MM.1S (cell line): ENCODE results near the gene MBD2.
A peak's percentile ranks its signal among the peaks of the same experiment; 100 is the strongest.

ENCODE experiments used
- DNase-seq: peaks from one replicate; pipeline ENCODE4 v3.0.0-alpha.2; 2015
- H2AFZ ChIP-seq: fragments of 300-600 bp; sonication (generic); 2 replicates; pipeline ENCODE4 v1.6.0; 2016; ENCODE audit warnings: antibody characterized with exemption, low read length
- H3F3A ChIP-seq: fragments of 300-600 bp; sonication (generic); 2 replicates; pipeline ENCODE4 v1.6.1; 2016; ENCODE audit warnings: mild to moderate bottlenecking, antibody characterized with exemption, low read length, moderate library complexity, mixed read lengths; ENCODE audit not compliant: insufficient read depth
- H3K27ac ChIP-seq: fragments of 300-600 bp; sonication (generic); 2 replicates; pipeline ENCODE4 v1.5.1; 2016; ENCODE audit warnings: mild to moderate bottlenecking, low read length
- H3K27me3 ChIP-seq: fragments of 300-600 bp; sonication (generic); replicated peaks from 2 replicates; pipeline ENCODE4 v1.6.0; 2016; ENCODE audit warnings: low read length; ENCODE audit not compliant: insufficient read depth
- H3K36me3 ChIP-seq: fragments of 300-600 bp; sonication (generic); replicated peaks from 2 replicates; pipeline ENCODE4 v1.6.1; 2016; ENCODE audit warnings: mild to moderate bottlenecking, low read length, mixed read lengths; ENCODE audit not compliant: insufficient read depth
- H3K4me1 ChIP-seq: fragments of 300-600 bp; sonication (generic); 2 replicates; pipeline ENCODE4 v1.6.1; 2016; ENCODE audit warnings: low read length, mixed read lengths
- H3K4me2 ChIP-seq: fragments of 300-600 bp; sonication (generic); 2 replicates; pipeline ENCODE4 v1.6.0; 2016; ENCODE audit warnings: low read depth, low read length
- H3K4me3 ChIP-seq: fragments of 300-600 bp; sonication (generic); 2 replicates; pipeline ENCODE4 v1.5.1; 2016; ENCODE audit warnings: low read length, mixed read lengths
- H3K79me2 ChIP-seq: fragments of 300-600 bp; sonication (generic); 2 replicates; pipeline ENCODE4 v1.6.1; 2016; ENCODE audit warnings: mixed run types, low read length, mixed read lengths
- H3K9ac ChIP-seq: fragments of 300-600 bp; sonication (generic); 2 replicates; pipeline ENCODE4 v1.6.1; 2016; ENCODE audit warnings: low read length, mixed read lengths
- H3K9me2 ChIP-seq: fragments of 300-600 bp; sonication (generic); replicated peaks from 2 replicates; pipeline ENCODE4 v1.6.1; 2016; ENCODE audit warnings: mild to moderate bottlenecking, low read length, mixed read lengths; ENCODE audit not compliant: insufficient read depth
- H3K9me3 ChIP-seq: fragments of 300-600 bp; sonication (generic); replicated peaks from 2 replicates; pipeline ENCODE4 v1.6.1; 2016; ENCODE audit warnings: mild to moderate bottlenecking, low read length, mixed read lengths; ENCODE audit not compliant: insufficient read depth
- H4K20me1 ChIP-seq: fragments of 300-600 bp; sonication (generic); 2 replicates; pipeline ENCODE4 v1.6.1; 2016; ENCODE audit warnings: mild to moderate bottlenecking, low read length, moderate library complexity, mixed read lengths; ENCODE audit not compliant: insufficient read depth
- CTCF ChIP-seq: fragments of 300-600 bp; sonication (generic); IDR thresholded peaks from 2 replicates; pipeline ENCODE4 v1.5.1; 2016; ENCODE audit warnings: antibody characterized with exemption, low read length, mixed read lengths
- EZH2 ChIP-seq: fragments of 300-600 bp; sonication (generic); optimal IDR thresholded peaks from 2 replicates; pipeline ENCODE3; 2017; ENCODE audit warnings: low read depth, mild to moderate bottlenecking, antibody characterized with exemption, low read length, mixed read lengths
- EZH2phosphoT487 ChIP-seq: fragments of 300-600 bp; sonication (generic); IDR thresholded peaks from 2 replicates; pipeline ENCODE4 v1.6.1; 2018; ENCODE audit warnings: antibody characterized with exemption, low read length

MBD2 gene

GRCh38 chr18:54215069-54215468 lies 9.4 kb downstream of the MBD2 start:
- Histone ChIP-seq H2AFZ (no peak overlapping the region), H3K36me3 (no peaks in the 10 kb centered on the region), H3K27me3 (no peaks in the 10 kb centered on the region), H4K20me1 (0 out of 2 replicates have a peak, but pooled peaks cover 5% of the 10 kb centered on the region), H3K9ac (no peak overlapping the region), H3K9me3 (no peaks in the 10 kb centered on the region), H3F3A (peaks cover 20% of the 10 kb centered on the region), H3K27ac (no peak overlapping the region), H3K4me1 (peaks cover 20% of the 10 kb centered on the region), H3K4me2 (no peak overlapping the region), H3K9me2 (no peaks in the 10 kb centered on the region), H3K4me3 (no peak overlapping the region), H3K79me2 (peaks cover 93% of the 10 kb centered on the region)
- no peak for DNase-seq
- TF ChIP-seq EZH2 (no peak), EZH2phosphoT487 (no peak), CTCF (no peak)

- Histone ChIP-seq H3K9ac (peak overlapping the region; percentile 28; the same call in 1 of the 2 replicates), H3K9me3 (no peaks in the 10 kb centered on the region), H3F3A (peaks cover 37% of the 10 kb centered on the region), H4K20me1 (no peaks in the 10 kb centered on the region), H3K27me3 (no peaks in the 10 kb centered on the region), H3K79me2 (peaks cover 90% of the 10 kb centered on the region), H3K27ac (peak overlapping the region; percentile 99), H3K4me2 (peak overlapping the region; percentile 96), H2AFZ (no peak overlapping the region), H3K9me2 (no peaks in the 10 kb centered on the region), H3K36me3 (no peaks in the 10 kb centered on the region), H3K4me3 (peak overlapping the region; percentile 21; the same call in 1 of the 2 replicates), H3K4me1 (peaks cover 44% of the 10 kb centered on the region)
- peak; percentile 43 for DNase-seq
- TF ChIP-seq EZH2 (no peak), EZH2phosphoT487 (no peak), CTCF (no peak)
Observed at GRCh38 chr18:54210463-54210862, 14.0 kb downstream of the MBD2 start.

GRCh38 chr18:54209471-54210180 lies 14.8 kb downstream of the MBD2 start:
- DNase-seq, result peak; percentile 82
- Histone ChIP-seq H3K9me3 (no peaks in the 10 kb centered on the region), H3K4me1 (peaks cover 44% of the 10 kb centered on the region), H2AFZ (0 out of 2 replicates have a peak overlapping the region, but pooled peaks have one; percentile 25), H4K20me1 (no peaks in the 10 kb centered on the region), H3K36me3 (peaks cover 5% of the 10 kb centered on the region; the same call in 1 of the 2 replicates), H3K27me3 (no peaks in the 10 kb centered on the region), H3K9ac (peak overlapping the region; percentile 71), H3K4me2 (peak overlapping the region; percentile 96), H3F3A (peaks cover 37% of the 10 kb centered on the region), H3K9me2 (no peaks in the 10 kb centered on the region), H3K4me3 (peak overlapping the region; percentile 55), H3K79me2 (peaks cover 90% of the 10 kb centered on the region), H3K27ac (peak overlapping the region; percentile 99)
- TF ChIP-seq EZH2, result no peak
- TF ChIP-seq EZH2phosphoT487, result no peak
- no peak for TF ChIP-seq CTCF
